Coronary artery (tissue), 2 donors: ENCODE measurements around the gene CHD9.
"Not testable (repeated sequence)": the region's sequence is repeated elsewhere in the genome, so short reads cannot be mapped to it uniquely, and the experiment has no call there.

ENCODE experiments used
- DNase-seq: peaks from one replicate; pipeline ENCODE4 v3.0.0-alpha.2; 2017; ENCODE audit warnings: low spot score
- H3K27ac ChIP-seq, 2 donors: fragments of 200-600 bp; sonication (generic); one replicate each; pipeline ENCODE4 v1.5.1; 2016 to 2019
- H3K4me3 ChIP-seq: fragments of 200-600 bp; sonication (generic); 2 replicates; pipeline ENCODE4 v1.5.1; 2016; ENCODE audit warnings: mild to moderate bottlenecking, moderate library complexity
- CTCF ChIP-seq: fragments of 200-600 bp; sonication (generic); IDR thresholded peaks from one replicate; pipeline ENCODE4 v1.5.1; 2019; ENCODE audit warnings: antibody characterized with exemption

Gene CHD9

GRCh38 chr16:53262645-53263044 lies 207.9 kb downstream of the CHD9 start:
- TF ChIP-seq CTCF, result no peak
- DNase-seq, result no peak
- no peak overlapping the region for H3K27ac ChIP-seq
- H3K4me3 ChIP-seq, result no peak overlapping the region

GRCh38 chr16:53266156-53266555 lies 211.4 kb downstream of the CHD9 start:
- DNase-seq, result no peak
- no peak for TF ChIP-seq CTCF
- Histone ChIP-seq H3K27ac (no peak overlapping the region), H3K4me3 (no peak overlapping the region)

- not testable (repeated sequence) for DNase-seq, H3K27ac ChIP-seq, H3K4me3 ChIP-seq
These were observed 223.7 kb downstream of the CHD9 start for GRCh38 chr16:53278498-53278897.

- no peak for TF ChIP-seq CTCF
- no peak for DNase-seq
- Histone ChIP-seq H3K27ac (no peak overlapping the region), H3K4me3 (no peak overlapping the region)
These were observed 226.5 kb downstream of the CHD9 start for GRCh38 chr16:53281280-53281679.

GRCh38 chr16:53281859-53282258 lies 227.1 kb downstream of the CHD9 start:
- DNase-seq, result no peak
- no peak for TF ChIP-seq CTCF
- Histone ChIP-seq H3K4me3 (no peak overlapping the region), H3K27ac (no peak overlapping the region)

GRCh38 chr16:53282328-53282727 lies 227.5 kb downstream of the CHD9 start:
- H3K27ac ChIP-seq, result no peak overlapping the region
- DNase-seq, result no peak
- no peak for TF ChIP-seq CTCF
- H3K4me3 ChIP-seq, result no peak overlapping the region

- TF ChIP-seq CTCF, result no peak
- H3K4me3 ChIP-seq, result no peak overlapping the region
- no peak overlapping the region for H3K27ac ChIP-seq
- no peak for DNase-seq
These were observed 228.5 kb downstream of the CHD9 start for GRCh38 chr16:53282975-53283946.
